IMR-90 (cell line): ENCODE results near the gene CFAP97D2. TPM values are rescaled to one million over a fixed set of nuclear protein-coding genes. Genes with fewer than 3 reads are reported as not detected.
"Not testable (repeated sequence)": the region's sequence is repeated elsewhere in the genome, so short reads cannot be mapped to it uniquely, and the experiment has no call there.

Experiments
- ATAC-seq: fragments of 200-7000 bp; cut with Tn5 transposase; 2 replicates; pipeline ENCODE4 v1.9.1; 2020; ENCODE audit warnings: low read depth, mild to moderate bottlenecking, moderate library complexity
- BruUV-seq: library from RNA; stranded (reverse); fragments of 400-500 nt; replicated peaks from 2 replicates; lab custom pipeline; 2021; lab: Mats Ljungman, UMichigan
- CTCF ChIA-PET: fragments of 300-600 bp; formaldehyde crosslinking; extraction: SDS; loops from one replicate; lab custom pipeline; 2021; ENCODE audit warnings: antibody characterized with exemption; lab: Yijun Ruan, JAX
- POLR2A ChIA-PET: fragments of 300-600 bp; sonication (Branson Sonifier 250); formaldehyde crosslinking; loops from one replicate; lab custom pipeline; 2022; ENCODE audit warnings: antibody characterized with exemption; ENCODE audit not compliant: unreplicated experiment; lab: Charles Lee
- DNase-seq: peaks from one replicate; pipeline ENCODE4 v3.0.0; 2013
- H2AFZ ChIP-seq: replicated peaks from 2 replicates; pipeline ENCODE3; 2013; ENCODE audit warnings: low read length, mild to moderate bottlenecking; ENCODE audit not compliant: poor library complexity
- H2AK5ac ChIP-seq: 2 replicates; pipeline ENCODE4 v1.6.1; 2013; ENCODE audit warnings: low read depth, low read length, inconsistent platforms
- H2AK9ac ChIP-seq: replicated peaks from 2 replicates; pipeline ENCODE3; 2013; ENCODE audit warnings: mild to moderate bottlenecking, low read depth, low read length, moderate library complexity; ENCODE audit not compliant: poor library complexity
- H2BK120ac ChIP-seq: 2 replicates; pipeline ENCODE4 v1.6.1; 2013; ENCODE audit warnings: low read depth, low read length, inconsistent platforms
- H2BK15ac ChIP-seq: 3 replicates; pipeline ENCODE4 v1.6.1; 2013; ENCODE audit warnings: low read depth, low read length, inconsistent platforms
- H2BK20ac ChIP-seq: 2 replicates; pipeline ENCODE4 v1.6.1; 2013; ENCODE audit warnings: low read depth, mild to moderate bottlenecking, inconsistent platforms, low read length, moderate library complexity
- H2BK5ac ChIP-seq: 2 replicates; pipeline ENCODE4 v1.6.1; 2013; ENCODE audit warnings: mild to moderate bottlenecking, low read depth, low read length, inconsistent platforms; ENCODE audit not compliant: poor library complexity, severe bottlenecking
- H3K14ac ChIP-seq: replicated peaks from 2 replicates; pipeline ENCODE4 v1.6.1; 2013; ENCODE audit warnings: low read depth, low read length, inconsistent platforms
- H3K18ac ChIP-seq: 2 replicates; pipeline ENCODE4 v1.6.1; 2013; ENCODE audit warnings: low read depth, low read length, control low read depth
- H3K23ac ChIP-seq: 2 replicates; pipeline ENCODE4 v1.6.1; 2013; ENCODE audit warnings: low read depth, low read length, inconsistent platforms
- H3K27ac ChIP-seq: 2 replicates; pipeline ENCODE4 v1.5.1; 2013; ENCODE audit warnings: mild to moderate bottlenecking, control low read depth, low read length; ENCODE audit not compliant: insufficient read depth
- H3K27me3 ChIP-seq: 2 replicates; pipeline ENCODE4 v1.6.1; 2013; ENCODE audit warnings: low read length; ENCODE audit not compliant: control insufficient read depth, insufficient read depth
- H3K36me3 ChIP-seq: 2 replicates; pipeline ENCODE4 v1.6.1; 2013; ENCODE audit warnings: low read length, mixed read lengths; ENCODE audit not compliant: control insufficient read depth, insufficient read depth
- H3K4ac ChIP-seq: 2 replicates; pipeline ENCODE4 v1.6.1; 2013; ENCODE audit warnings: low read depth, low read length, inconsistent platforms
- H3K4me1 ChIP-seq: 2 replicates; pipeline ENCODE4 v1.6.1; 2013; ENCODE audit warnings: low read length, mixed read lengths; ENCODE audit not compliant: control insufficient read depth, insufficient read depth
- H3K4me2 ChIP-seq: 2 replicates; pipeline ENCODE4 v1.6.1; 2013; ENCODE audit warnings: low read depth, mild to moderate bottlenecking, control low read depth, low read length, moderate library complexity
- H3K4me3 ChIP-seq: 2 replicates; pipeline ENCODE4 v1.5.1; 2013; ENCODE audit warnings: low read depth, mild to moderate bottlenecking, control low read depth, low read length, moderate library complexity; ENCODE audit not compliant: insufficient read depth
- H3K56ac ChIP-seq: 2 replicates; pipeline ENCODE4 v1.6.1; 2013; ENCODE audit warnings: low read length, inconsistent platforms; ENCODE audit not compliant: insufficient read depth; ENCODE audit errors: extremely low read depth
- H3K79me1 ChIP-seq, 2 experiments: 2 replicates each; pipeline ENCODE4 v1.6.1; 2013; ENCODE audit warnings: low read length in 2 of 2, inconsistent platforms in 1 of 2, low read depth in 1 of 2
- H3K9ac ChIP-seq: 2 replicates; pipeline ENCODE4 v1.6.1; 2013; ENCODE audit warnings: low read depth, low read length, control low read depth
- H3K9me1 ChIP-seq: 2 replicates; pipeline ENCODE4 v1.6.1; 2013; ENCODE audit warnings: low read length, inconsistent platforms; ENCODE audit not compliant: insufficient read depth
- H3K9me3 ChIP-seq: 2 replicates; pipeline ENCODE4 v1.6.1; 2013; ENCODE audit warnings: low read length; ENCODE audit not compliant: control insufficient read depth, insufficient read depth
- H4K20me1 ChIP-seq: 2 replicates; pipeline ENCODE4 v1.6.1; 2013; ENCODE audit warnings: low read length, inconsistent platforms; ENCODE audit not compliant: insufficient read depth
- H4K5ac ChIP-seq: 2 replicates; pipeline ENCODE4 v1.6.1; 2013; ENCODE audit warnings: mild to moderate bottlenecking, low read depth, low read length, control low read depth
- H4K8ac ChIP-seq, 2 experiments: 2 replicates each; pipeline ENCODE4 v1.6.1; 2013; ENCODE audit warnings: low read depth in 2 of 2, low read length in 2 of 2, control low read depth in 1 of 2, inconsistent platforms in 1 of 2
- H4K91ac ChIP-seq: 2 replicates; pipeline ENCODE4 v1.6.1; 2013; ENCODE audit warnings: low read depth, low read length, inconsistent platforms; ENCODE audit not compliant: insufficient read depth
- WGBS, 2 experiments: methylation state at CpG; one replicate each; pipeline versions ENCODE4 v1.1.5 to v1.1.7; 2013; ENCODE audit warnings: missing lambda C conversion rate in 2 of 2; ENCODE audit not compliant: insufficient read length in 1 of 2; ENCODE audit errors: extremely low coverage in 2 of 2; 5-methylcytosine and 5-hydroxymethylcytosine counted together
- dilution Hi-C: fragments of 300-500 bp; cut with HindIII; formaldehyde crosslinking; loops from one replicate; pipeline ENCODE4 v1.14.3; 2018; ENCODE audit warnings: low sequenced_read_pairs; ENCODE audit not compliant: unreplicated experiment
- in situ Hi-C: fragments of 300-500 bp; cut with MboI; formaldehyde crosslinking; loops from 3 replicates; pipeline ENCODE4 v1.14.3; 2019; ENCODE audit warnings: low sequenced_read_pairs, inconsistent platforms, mixed read lengths
- intact Hi-C: fragments of 100-400 bp; cut with micrococcal nuclease; formaldehyde crosslinking; loops from 2 replicates; pipeline ENCODE4 v1.10.0; 2022
- polyA plus RNA-seq, 3 experiments: library from polyadenylated mRNA; depleted of rRNA; stranded (reverse); fragments of >200 nt; gene quantifications; 2 replicates each; pipeline ENCODE4 v1.2.3, GENCODE V29; 2012; ENCODE audit warnings: low replicate concordance in 1 of 3
- total RNA-seq: library from RNA; depleted of rRNA; stranded (reverse); fragments of >200 nt; gene quantifications from 2 replicates; pipeline ENCODE4 v1.2.3, GENCODE V29; 2012

Gene CFAP97D2
- total and polyA plus RNA-seq, 2 of the 4 experiments (the other 2 are of a cell fraction): not detected

DNA sequence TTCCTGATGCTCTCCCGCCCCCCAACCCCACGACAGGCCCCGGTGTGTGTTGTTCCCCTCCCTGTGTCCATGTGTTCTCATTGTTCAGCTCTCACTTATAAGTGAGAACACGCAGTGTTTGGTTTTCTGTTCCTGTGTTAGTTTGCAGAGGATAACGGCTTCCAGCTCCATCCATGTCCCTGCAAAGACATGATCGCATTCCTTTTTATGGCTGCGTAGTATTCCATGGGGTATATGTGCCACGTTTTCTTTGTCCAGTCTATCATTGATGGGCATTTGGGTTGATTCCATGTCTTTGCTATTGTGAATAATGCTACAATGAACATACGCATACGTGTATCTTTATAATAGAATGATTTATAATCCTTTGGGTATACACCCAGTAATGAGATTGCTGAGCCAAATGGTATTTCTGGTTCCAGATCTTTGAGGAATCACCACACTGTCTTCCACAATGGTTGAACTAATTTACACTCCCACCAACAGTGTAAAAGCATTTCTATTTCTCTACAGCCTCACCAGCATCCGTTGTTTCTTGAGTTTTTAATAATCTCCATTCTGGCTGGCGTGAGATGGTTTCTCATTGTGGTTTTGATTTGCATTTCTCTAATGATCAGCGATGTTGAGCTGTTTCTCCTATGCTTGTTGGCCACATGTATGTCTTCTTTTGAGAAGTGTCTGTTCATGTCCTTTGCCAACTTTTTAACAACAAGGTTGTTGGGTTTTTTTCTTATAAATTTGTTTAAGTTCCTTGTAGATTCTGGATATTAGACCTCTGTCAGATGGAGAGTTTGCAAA is 20.0 kb upstream of the CFAP97D2 start:
- H2BK20ac ChIP-seq, H4K5ac ChIP-seq, H2AK9ac ChIP-seq, H3K56ac ChIP-seq, H3K14ac ChIP-seq, H3K4me2 ChIP-seq, H3K79me1 ChIP-seq, H3K4me3 ChIP-seq, H3K23ac ChIP-seq, H3K36me3 ChIP-seq, H3K9me3 ChIP-seq, H3K4ac ChIP-seq, intact Hi-C loops, H2BK5ac ChIP-seq, H3K4me1 ChIP-seq, BruUV-seq, ATAC-seq, DNase-seq, H4K20me1 ChIP-seq, H3K27ac ChIP-seq, H2BK120ac ChIP-seq, H4K91ac ChIP-seq, CTCF ChIA-PET, dilution Hi-C loops, H2AK5ac ChIP-seq, POLR2A ChIA-PET, H3K9ac ChIP-seq, H3K9me1 ChIP-seq, H4K8ac ChIP-seq, H2AFZ ChIP-seq, H3K18ac ChIP-seq, in situ Hi-C loops, H2BK15ac ChIP-seq: not testable (repeated sequence)
- peaks cover 35% of the 10 kb centered on the region for H3K27me3 ChIP-seq
- WGBS, 2 experiments: 100% methylated on average over 1 of the region's 13 CpGs; no CpG with 5 or more reads in 1 of the 2 experiments
